NT2/D1 (cell line): ENCODE data around the gene CSRNP2.

Source experiments
- SUZ12 ChIP-seq: IDR thresholded peaks from 2 replicates; pipeline ENCODE4 v1.6.1; 2011; ENCODE audit not compliant: insufficient read length, insufficient read depth; ENCODE audit errors: extremely low read depth
- YY1 ChIP-seq: IDR thresholded peaks from 2 replicates; pipeline ENCODE4 v1.6.1; 2011; ENCODE audit not compliant: insufficient read length, insufficient read depth
- ZNF274 ChIP-seq: IDR thresholded peaks from 2 replicates; pipeline ENCODE4 v1.6.1; 2011; ENCODE audit warnings: mild to moderate bottlenecking, low read depth, low read length

GRCh38 chr12:51132693-51133092 is 49.3 kb upstream of the CSRNP2 start:
- TF ChIP-seq SUZ12 (no peak), YY1 (no peak), ZNF274 (no peak)
